ENCODE results near the gene DLG2.
A peak's percentile ranks its signal among the peaks of the same experiment; 100 is the strongest.

Gene DLG2

GRCh38 chr11:83725269-83725560 lies 1901.9 kb downstream of the DLG2 start:
- no peak overlapping the region for H3K4me3 ChIP-seq (ENCODE audit: low read depth, low read length)
- ChIA-PET CTCF (interaction anchor here (1.1 to 9.3 kb wide), 3 partner anchors 9 to 432 kb away, joined by 3 to 95 read pairs (median 7); no protein-coding TSS in a partner anchor), POLR2A (no interaction called here)
- no peak for DNase-seq (ENCODE audit: low read depth, low spot score)
- TF ChIP-seq CTCF (IDR thresholded peaks at IDR 0.05; ENCODE audit: insufficient read depth, low read length, missing control alignments) = no peak

- peak; percentile 9 for DNase-seq (ENCODE audit: low read depth, low spot score)
- TF ChIP-seq CTCF (IDR thresholded peaks at IDR 0.05; ENCODE audit: insufficient read depth, low read length, missing control alignments) = peak; percentile 31
- peak overlapping the region; percentile 0 for H3K4me3 ChIP-seq (ENCODE audit: low read depth, low read length)
- CTCF ChIA-PET = interaction anchor here (0.7 to 9.3 kb wide), 12 partner anchors 8 to 1006 kb away, joined by 3 to 95 read pairs (median 4); no protein-coding TSS in a partner anchor
- POLR2A ChIA-PET = no interaction called here
These were observed 1903.1 kb downstream of the DLG2 start for GRCh38 chr11:83723999-83724398.

- no peak for DNase-seq (ENCODE audit: low read depth, low spot score)
- CTCF ChIA-PET = interaction anchor here (1.2 to 9.3 kb wide), 4 partner anchors 9 to 429 kb away, joined by 3 to 95 read pairs (median 5); no protein-coding TSS in a partner anchor
- no peak overlapping the region for H3K4me3 ChIP-seq (ENCODE audit: low read depth, low read length)
- no peak for TF ChIP-seq CTCF (IDR thresholded peaks at IDR 0.05; ENCODE audit: insufficient read depth, low read length, missing control alignments)
- POLR2A ChIA-PET = no interaction called here
These were observed 1904.6 kb downstream of the DLG2 start for GRCh38 chr11:83722392-83723119.

GRCh38 chr11:83721263-83721662 lies 1905.9 kb downstream of the DLG2 start:
- CTCF ChIA-PET = interaction anchor here (9.3 kb wide), 1 partner anchor 428 kb away, joined by 95 read pairs; no protein-coding TSS in a partner anchor
- TF ChIP-seq CTCF (IDR thresholded peaks at IDR 0.05; ENCODE audit: insufficient read depth, low read length, missing control alignments) = no peak
- no peak for DNase-seq (ENCODE audit: low read depth, low spot score)
- H3K4me3 ChIP-seq (ENCODE audit: low read depth, low read length) = no peak overlapping the region
- POLR2A ChIA-PET = no interaction called here

GRCh38 chr11:83720675-83721074 lies 1906.5 kb downstream of the DLG2 start:
- POLR2A ChIA-PET = no interaction called here

More at GRCh38 chr11:83720675-83721074, 1906.5 kb downstream of the DLG2 start:
- H3K4me3 ChIP-seq (ENCODE audit: low read depth, low read length) = no peak overlapping the region
- no peak for TF ChIP-seq CTCF (IDR thresholded peaks at IDR 0.05; ENCODE audit: insufficient read depth, low read length, missing control alignments)
- DNase-seq (ENCODE audit: low read depth, low spot score) = no peak
- CTCF ChIA-PET = interaction anchor here (9.3 kb wide), 1 partner anchor 427 kb away, joined by 95 read pairs; no protein-coding TSS in a partner anchor
